SU-DHL-6 (cell line): ENCODE measurements around the gene CCDC200.
"Not testable (repeated sequence)": the region's sequence is repeated elsewhere in the genome, so short reads cannot be mapped to it uniquely, and the experiment has no call there.

Experiments used
- H2AFZ ChIP-seq: fragments of 200-600 bp; sonication (generic); 2 replicates; pipeline ENCODE4 v1.6.1; 2014; ENCODE audit warnings: low read depth, mild to moderate bottlenecking, moderate library complexity, mixed read lengths, antibody characterized with exemption, low read length; ENCODE audit not compliant: severe bottlenecking
- H3F3A ChIP-seq: fragments of 200-600 bp; shearing (Covaris generic); 2 replicates; pipeline ENCODE4 v1.6.0; 2016; ENCODE audit warnings: antibody characterized with exemption, mild to moderate bottlenecking; ENCODE audit not compliant: insufficient read depth
- H3K27ac ChIP-seq: fragments of 200-600 bp; sonication (generic); 2 replicates; pipeline ENCODE4 v1.5.1; 2016; ENCODE audit warnings: low read depth, mild to moderate bottlenecking, low read length, moderate library complexity, mixed read lengths
- H3K27me3 ChIP-seq: fragments of 200-600 bp; sonication (generic), shearing (Covaris generic); 2 replicates; pipeline ENCODE4 v1.6.0; 2014; ENCODE audit warnings: mild to moderate bottlenecking, low read length
- H3K36me3 ChIP-seq: fragments of 200-600 bp; sonication (generic); 2 replicates; pipeline ENCODE4 v1.6.1; 2014; ENCODE audit warnings: mild to moderate bottlenecking, low read length, mixed read lengths
- H3K4me2 ChIP-seq: fragments of 300-600, 200-600 bp; shearing (Covaris generic), sonication (generic); 2 replicates; pipeline ENCODE4 v1.6.0; 2014; ENCODE audit warnings: low read length, low read depth, mild to moderate bottlenecking; ENCODE audit not compliant: poor library complexity, severe bottlenecking
- H3K4me3 ChIP-seq: fragments of 200-600 bp; sonication (generic); 2 replicates; pipeline ENCODE4 v1.5.1; 2014; ENCODE audit warnings: antibody characterized with exemption, low read length, mild to moderate bottlenecking, mixed read lengths; ENCODE audit not compliant: insufficient read depth, poor library complexity, severe bottlenecking
- H3K79me2 ChIP-seq: fragments of 200-600 bp; sonication (generic); 2 replicates; pipeline ENCODE4 v1.6.1; 2014; ENCODE audit warnings: mild to moderate bottlenecking, low read length, moderate library complexity; ENCODE audit not compliant: insufficient read depth
- H3K9ac ChIP-seq: fragments of 200-600 bp; sonication (generic); 2 replicates; pipeline ENCODE4 v1.7.0; 2014; ENCODE audit warnings: mild to moderate bottlenecking, low read length
- H3K9me2 ChIP-seq: fragments of 200-600 bp; sonication (generic); replicated peaks from 2 replicates; pipeline ENCODE4 v1.6.1; 2014; ENCODE audit warnings: low read length; ENCODE audit not compliant: insufficient read depth
- H3K9me3 ChIP-seq: fragments of 200-600 bp; sonication (generic); 2 replicates; pipeline ENCODE4 v1.6.1; 2014; ENCODE audit warnings: low read length, mixed read lengths; ENCODE audit not compliant: insufficient read depth
- H4K20me1 ChIP-seq: fragments of 200-600 bp; sonication (generic); 2 replicates; pipeline ENCODE4 v1.6.1; 2014; ENCODE audit warnings: low read depth, mild to moderate bottlenecking, antibody characterized with exemption, low read length, moderate library complexity, mixed read lengths
- EZH2phosphoT487 ChIP-seq: fragments of 200-600 bp; sonication (generic), shearing (Covaris generic); conservative IDR thresholded peaks from 2 replicates; pipeline ENCODE4 v1.6.1; 2018; ENCODE audit warnings: mild to moderate bottlenecking, antibody characterized with exemption, low read length, moderate library complexity, mixed read lengths
- TF ChIP-seq, protein P1 (sequence below): fragments of 200-600 bp; sonication (generic); IDR thresholded peaks from one replicate; pipeline ENCODE4 v1.5.1; 2017; ENCODE audit warnings: antibody characterized with exemption, mild to moderate bottlenecking, low read length, moderate library complexity; ENCODE audit not compliant: insufficient read depth, poor library complexity, severe bottlenecking

The CCDC200 gene

DNA sequence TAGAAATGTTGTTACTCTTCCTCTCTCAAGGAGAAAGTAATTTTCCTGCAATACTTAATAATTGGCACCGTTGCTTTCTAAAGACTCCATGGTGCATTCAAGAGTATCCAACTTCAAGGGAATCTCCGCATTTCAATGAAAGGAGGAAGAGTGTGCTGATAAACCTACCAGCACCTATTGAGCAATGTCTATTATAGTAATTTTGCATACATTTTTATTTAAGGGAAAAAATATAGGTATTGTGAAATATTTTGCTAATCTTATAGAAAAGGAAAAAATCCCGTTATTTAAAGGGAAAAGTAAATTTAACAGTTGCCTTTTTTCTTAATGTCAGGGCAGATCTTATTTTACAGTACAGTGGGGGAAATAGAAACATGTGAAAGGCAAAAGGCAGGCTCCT is 17.8 kb downstream of the CCDC200 start:
- H3K27ac ChIP-seq: peak overlapping the region; percentile 65
- no peaks in the 10 kb centered on the region for H3K79me2 ChIP-seq
- H3K9me3 ChIP-seq: no peaks in the 10 kb centered on the region
- peak overlapping the region; percentile 91 for H3K4me2 ChIP-seq
- TF ChIP-seq, protein P1, sequence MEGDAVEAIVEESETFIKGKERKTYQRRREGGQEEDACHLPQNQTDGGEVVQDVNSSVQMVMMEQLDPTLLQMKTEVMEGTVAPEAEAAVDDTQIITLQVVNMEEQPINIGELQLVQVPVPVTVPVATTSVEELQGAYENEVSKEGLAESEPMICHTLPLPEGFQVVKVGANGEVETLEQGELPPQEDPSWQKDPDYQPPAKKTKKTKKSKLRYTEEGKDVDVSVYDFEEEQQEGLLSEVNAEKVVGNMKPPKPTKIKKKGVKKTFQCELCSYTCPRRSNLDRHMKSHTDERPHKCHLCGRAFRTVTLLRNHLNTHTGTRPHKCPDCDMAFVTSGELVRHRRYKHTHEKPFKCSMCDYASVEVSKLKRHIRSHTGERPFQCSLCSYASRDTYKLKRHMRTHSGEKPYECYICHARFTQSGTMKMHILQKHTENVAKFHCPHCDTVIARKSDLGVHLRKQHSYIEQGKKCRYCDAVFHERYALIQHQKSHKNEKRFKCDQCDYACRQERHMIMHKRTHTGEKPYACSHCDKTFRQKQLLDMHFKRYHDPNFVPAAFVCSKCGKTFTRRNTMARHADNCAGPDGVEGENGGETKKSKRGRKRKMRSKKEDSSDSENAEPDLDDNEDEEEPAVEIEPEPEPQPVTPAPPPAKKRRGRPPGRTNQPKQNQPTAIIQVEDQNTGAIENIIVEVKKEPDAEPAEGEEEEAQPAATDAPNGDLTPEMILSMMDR: no peak
- no peak for TF ChIP-seq EZH2phosphoT487
- H3K9me2 ChIP-seq: no peaks in the 10 kb centered on the region
- H3K36me3 ChIP-seq: no peaks in the 10 kb centered on the region
- H3K9ac ChIP-seq: peak overlapping the region; percentile 71
- H3F3A ChIP-seq: peaks cover 12% of the 10 kb centered on the region
- no peaks in the 10 kb centered on the region for H3K27me3 ChIP-seq
- peak overlapping the region; percentile 86 for H2AFZ ChIP-seq
- peak overlapping the region; percentile 87 for H3K4me3 ChIP-seq
- H4K20me1 ChIP-seq: no peaks in the 10 kb centered on the region

GRCh38 chr17:43203013-43203412 is 25.4 kb downstream of the CCDC200 start:
- not testable (repeated sequence) for H3K27ac ChIP-seq, H3K4me3 ChIP-seq, H3K79me2 ChIP-seq, H2AFZ ChIP-seq, H3K9me3 ChIP-seq, H3K9me2 ChIP-seq, H3K27me3 ChIP-seq, H3K36me3 ChIP-seq, H3K4me2 ChIP-seq, H3K9ac ChIP-seq, H3F3A ChIP-seq, H4K20me1 ChIP-seq

DNA sequence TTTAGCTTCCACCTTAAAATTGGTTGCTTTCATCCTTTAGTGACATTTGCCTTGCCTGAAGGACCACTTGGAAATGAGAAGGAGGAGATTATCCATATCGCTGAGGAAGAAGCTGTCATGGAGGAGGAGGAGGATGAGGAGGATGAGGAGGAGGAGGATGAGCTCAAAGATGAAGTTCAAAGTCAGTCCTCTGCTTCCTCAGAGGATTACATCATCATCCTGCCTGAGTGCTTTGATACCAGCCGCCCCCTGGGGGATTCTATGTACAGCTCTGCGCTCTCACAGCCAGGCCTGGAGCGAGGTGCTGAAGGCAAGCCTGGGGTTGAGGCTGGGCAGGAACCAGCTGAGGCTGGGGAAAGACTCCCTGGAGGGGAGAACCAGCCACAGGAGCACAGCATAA is 28.3 kb downstream of the CCDC200 start:
- Histone ChIP-seq H3K9ac (no peak overlapping the region), H3K9me2 (no peaks in the 10 kb centered on the region), H3K36me3 (peaks cover 4% of the 10 kb centered on the region; the same call in 1 of the 2 replicates), H2AFZ (no peak overlapping the region), H4K20me1 (no peaks in the 10 kb centered on the region), H3K9me3 (no peaks in the 10 kb centered on the region), H3K27me3 (no peaks in the 10 kb centered on the region), H3K4me3 (no peak overlapping the region), H3K79me2 (no peaks in the 10 kb centered on the region), H3F3A (no peaks in the 10 kb centered on the region; the same call in 1 of the 2 replicates), H3K27ac (no peak overlapping the region), H3K4me2 (no peak overlapping the region)
- TF ChIP-seq, protein P1: no peak
- no peak for TF ChIP-seq EZH2phosphoT487

GRCh38 chr17:43199633-43200032 is 28.8 kb downstream of the CCDC200 start:
- Histone ChIP-seq H3K4me3 (no peak overlapping the region), H3F3A (no peaks in the 10 kb centered on the region; the same call in 1 of the 2 replicates), H3K27ac (no peak overlapping the region), H3K4me2 (no peak overlapping the region), H3K9ac (no peak overlapping the region), H4K20me1 (no peaks in the 10 kb centered on the region), H3K79me2 (no peaks in the 10 kb centered on the region), H3K9me3 (no peaks in the 10 kb centered on the region), H3K9me2 (no peaks in the 10 kb centered on the region), H3K27me3 (no peaks in the 10 kb centered on the region), H2AFZ (no peak overlapping the region), H3K36me3 (peaks cover 4% of the 10 kb centered on the region)
- TF ChIP-seq, protein P1: no peak
- no peak for TF ChIP-seq EZH2phosphoT487
